H9 (cell line): ENCODE data around the gene PRKD3. TPM values are rescaled to one million over a fixed set of nuclear protein-coding genes. Genes with fewer than 3 reads are reported as not detected.

ENCODE experiments used
- DNase-seq: peaks from one replicate; pipeline ENCODE4 v3.0.0-alpha.2; 2017
- H2AFZ ChIP-seq: one replicate; pipeline ENCODE4 v1.6.1; 2013; ENCODE audit warnings: mild to moderate bottlenecking, low read length, control low read depth, moderate library complexity
- H2AK5ac ChIP-seq: 2 replicates; pipeline ENCODE4 v1.6.1; 2013; ENCODE audit warnings: low read length, control low read depth, mixed read lengths; ENCODE audit not compliant: insufficient read length
- H2BK120ac ChIP-seq: one replicate; pipeline ENCODE4 v1.6.1; 2013; ENCODE audit warnings: low read depth, mild to moderate bottlenecking, low read length, control low read depth, inconsistent platforms; ENCODE audit not compliant: poor library complexity, severe bottlenecking
- H2BK12ac ChIP-seq: 2 replicates; pipeline ENCODE4 v1.6.1; 2013; ENCODE audit warnings: low read length, control low read depth, mixed read lengths, low read depth; ENCODE audit not compliant: insufficient read length
- H2BK15ac ChIP-seq: 2 replicates; pipeline ENCODE4 v1.6.1; 2013; ENCODE audit warnings: low read depth, low read length, control low read depth
- H2BK20ac ChIP-seq: one replicate; pipeline ENCODE4 v1.6.1; 2013; ENCODE audit warnings: low read depth, mild to moderate bottlenecking, low read length, control low read depth, inconsistent platforms; ENCODE audit not compliant: poor library complexity, severe bottlenecking
- H2BK5ac ChIP-seq: 2 replicates; pipeline ENCODE4 v1.6.1; 2013; ENCODE audit warnings: low read length, control low read depth, mixed read lengths; ENCODE audit not compliant: insufficient read length
- H3K14ac ChIP-seq: 2 replicates; pipeline ENCODE4 v1.6.1; 2013; ENCODE audit warnings: low read length, control low read depth; ENCODE audit not compliant: insufficient read depth
- H3K18ac ChIP-seq: 2 replicates; pipeline ENCODE4 v1.6.1; 2013; ENCODE audit warnings: low read depth, mild to moderate bottlenecking, mixed read lengths, low read length, control low read depth; ENCODE audit not compliant: insufficient read length
- H3K23ac ChIP-seq: 2 replicates; pipeline ENCODE4 v1.6.1; 2013; ENCODE audit warnings: low read length, control low read depth, mixed read lengths, low read depth; ENCODE audit not compliant: insufficient read length
- H3K23me2 ChIP-seq: 2 replicates; pipeline ENCODE4 v1.6.1; 2013; ENCODE audit warnings: low read depth, mild to moderate bottlenecking, mixed read lengths, low read length, control low read depth; ENCODE audit not compliant: insufficient read length, poor library complexity, severe bottlenecking
- H3K27ac ChIP-seq: 2 replicates; pipeline ENCODE4 v1.5.1; 2013; ENCODE audit warnings: low read length, control low read depth, mixed read lengths, low read depth; ENCODE audit not compliant: insufficient read length
- H3K27me3 ChIP-seq: 2 replicates; pipeline ENCODE4 v1.6.1; 2013; ENCODE audit warnings: low read length, control low read depth, inconsistent platforms; ENCODE audit not compliant: insufficient read depth
- H3K4ac ChIP-seq: 2 replicates; pipeline ENCODE4 v1.6.1; 2013; ENCODE audit warnings: low read depth, mild to moderate bottlenecking, control low read depth, inconsistent platforms, low read length, moderate library complexity
- H3K4me1 ChIP-seq: 2 replicates; pipeline ENCODE4 v1.6.1; 2013; ENCODE audit warnings: low read length, control low read depth, inconsistent platforms; ENCODE audit not compliant: insufficient read depth
- H3K4me2 ChIP-seq: 2 replicates; pipeline ENCODE4 v1.6.1; 2013; ENCODE audit warnings: low read length, control low read depth, mixed read lengths; ENCODE audit not compliant: insufficient read length, insufficient read depth
- H3K56ac ChIP-seq: 2 replicates; pipeline ENCODE4 v1.6.1; 2013; ENCODE audit warnings: low read depth, mild to moderate bottlenecking, mixed read lengths, low read length, control low read depth; ENCODE audit not compliant: insufficient read length
- H3K79me1 ChIP-seq: 2 replicates; pipeline ENCODE4 v1.6.1; 2013; ENCODE audit warnings: low read depth, mild to moderate bottlenecking, moderate library complexity, low read length, control low read depth, inconsistent platforms; ENCODE audit not compliant: insufficient read depth, poor library complexity, severe bottlenecking
- H3K79me2 ChIP-seq: 2 replicates; pipeline ENCODE4 v1.6.1; 2013; ENCODE audit warnings: low read length, control low read depth, inconsistent platforms; ENCODE audit not compliant: insufficient read depth
- H3K9ac ChIP-seq: 2 replicates; pipeline ENCODE4 v1.6.1; 2013; ENCODE audit warnings: low read length, control low read depth, mixed read lengths; ENCODE audit not compliant: insufficient read length; ENCODE audit errors: extremely low read depth
- H3K9me3 ChIP-seq: one replicate; pipeline ENCODE4 v1.6.1; 2013; ENCODE audit warnings: low read depth, low read length, inconsistent platforms; ENCODE audit not compliant: control insufficient read depth
- H3T11ph ChIP-seq: one replicate; pipeline ENCODE4 v1.6.1; 2013; ENCODE audit warnings: mild to moderate bottlenecking, low read length, control low read depth, inconsistent platforms
- H4K20me1 ChIP-seq: one replicate; pipeline ENCODE4 v1.6.1; 2013; ENCODE audit not compliant: control insufficient read depth, insufficient read length, insufficient read depth
- H4K5ac ChIP-seq: 2 replicates; pipeline ENCODE4 v1.6.1; 2013; ENCODE audit warnings: low read depth, mild to moderate bottlenecking, mixed read lengths, low read length, control low read depth; ENCODE audit not compliant: insufficient read length
- H4K8ac ChIP-seq: replicated peaks from 2 replicates; pipeline ENCODE4 v1.6.1; 2013; ENCODE audit warnings: low read length, control low read depth, mixed read lengths, low read depth; ENCODE audit not compliant: insufficient read length
- H4K91ac ChIP-seq: 2 replicates; pipeline ENCODE4 v1.6.1; 2013; ENCODE audit warnings: low read depth, mild to moderate bottlenecking, moderate library complexity, mixed read lengths, low read length, control low read depth; ENCODE audit not compliant: insufficient read length
- H3K27ac Mint-ChIP-seq, 3 experiments: 2 replicates in 2 of 3; 3 replicates in 1 of 3; pipeline ENCODE4 v1.8.0; 2020 to 2021; ENCODE audit warnings: mixed read lengths in 3 of 3, mild to moderate bottlenecking in 1 of 3, moderate library complexity in 1 of 3
- H3K27me3 Mint-ChIP-seq: 2 replicates; pipeline ENCODE4 v1.8.0; 2021; ENCODE audit warnings: low read depth, mild to moderate bottlenecking, moderate library complexity, mixed read lengths
- H3K36me3 Mint-ChIP-seq, 3 experiments: 2 replicates in 2 of 3; 3 replicates in 1 of 3; pipeline ENCODE4 v1.8.0; 2020 to 2021; ENCODE audit warnings: low read depth in 3 of 3, mixed read lengths in 3 of 3; ENCODE audit not compliant: insufficient read depth in 1 of 3
- H3K4me1 Mint-ChIP-seq, 2 experiments: 2 replicates each; pipeline ENCODE4 v1.8.0; 2020; ENCODE audit warnings: mixed read lengths in 2 of 2
- H3K4me3 Mint-ChIP-seq, 2 experiments: 2 replicates in 1 of 2; 3 replicates in 1 of 2; pipeline ENCODE4 v1.8.0; 2020 to 2021; ENCODE audit warnings: mild to moderate bottlenecking in 2 of 2, mixed read lengths in 2 of 2, moderate library complexity in 1 of 2
- H3K9me3 Mint-ChIP-seq, 2 experiments: 2 replicates in 1 of 2; 3 replicates in 1 of 2; pipeline ENCODE4 v1.8.0; 2020; ENCODE audit warnings: mild to moderate bottlenecking in 2 of 2, mixed read lengths in 2 of 2, moderate library complexity in 1 of 2
- CTCF ChIP-seq: fragments of 200-600 bp; sonication (generic); conservative IDR thresholded peaks from 3 replicates; pipeline ENCODE4 v1.8.0; 2021; ENCODE audit warnings: antibody characterized with exemption, mild to moderate bottlenecking
- WGBS: extraction: QIAGEN DNeasy Blood & Tissue Kit; methylation state at CpG from one replicate; pipeline ENCODE4 v1.1.7; 2013; ENCODE audit warnings: missing lambda C conversion rate, low lambda C conversion rate, mixed read lengths; ENCODE audit not compliant: insufficient read length; ENCODE audit errors: extremely low coverage; 5-methylcytosine and 5-hydroxymethylcytosine counted together
- total RNA-seq: library from RNA; stranded (reverse); gene quantifications from 2 replicates; pipeline ENCODE4 v1.2.1, GENCODE V29; 2021

The PRKD3 gene
- total RNA-seq, 1 experiment from 2014 or later, result 63.3 TPM

DNA sequence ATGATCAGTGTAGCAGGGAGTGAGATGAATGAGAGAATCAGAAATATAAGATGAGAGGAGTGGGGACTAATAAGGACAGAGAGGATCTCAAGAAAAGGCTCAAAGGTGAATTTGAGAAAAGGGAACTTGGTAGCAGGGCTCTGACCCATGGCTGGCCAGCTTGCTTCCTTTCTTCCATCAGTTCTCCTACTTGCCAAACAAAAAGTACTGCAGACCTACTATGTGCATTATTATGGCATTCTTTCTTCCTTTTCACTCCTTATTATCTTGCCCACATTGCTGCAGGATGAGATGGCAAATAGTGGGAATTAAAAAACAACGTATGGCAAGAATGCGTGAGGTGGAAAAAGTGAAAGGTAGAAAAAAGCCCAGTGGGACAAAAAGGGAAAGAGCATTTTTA, 33.0 kb downstream of the PRKD3 start:
- Histone ChIP-seq H2BK15ac (no peak overlapping the region), H3K79me2 (no peaks in the 10 kb centered on the region)

More for the DNA sequence above, 33.0 kb downstream of the PRKD3 start:
- no peak overlapping the region for H3K4ac ChIP-seq
- no peak overlapping the region for H4K5ac ChIP-seq
- Mint-ChIP-seq H3K36me3 (peaks cover 11 to 44% (median 40%) of the 10 kb centered on the region in 3 experiments), H3K27me3 (no peaks in the 10 kb centered on the region), H3K4me3 (no peak overlapping the region), H3K9me3 (no peaks in the 10 kb centered on the region), H3K27ac (peak overlapping the region in 2 of 3 experiments; percentile 0 to 5; a peak in 5 of 7 replicates), H3K4me1 (0 out of 4 replicates have a peak, but pooled peaks cover 0 to 2% of the 10 kb centered on the region in 2 experiments)
- no peaks in the 10 kb centered on the region for H3K79me1 ChIP-seq
- no peak overlapping the region for H3K23ac ChIP-seq
- H2BK20ac ChIP-seq, result no peak overlapping the region
- no CpG with 5 or more reads among the region's 2 CpGs for WGBS
- no peak overlapping the region for H3K56ac ChIP-seq
- H3K23me2 ChIP-seq, result no peaks in the 10 kb centered on the region
- no peaks in the 10 kb centered on the region for H3K27me3 ChIP-seq
- no peak overlapping the region for H2AK5ac ChIP-seq
- no peak for TF ChIP-seq CTCF
- no peak overlapping the region for H3T11ph ChIP-seq
- no peak overlapping the region for H3K18ac ChIP-seq
- no peak overlapping the region for H3K27ac ChIP-seq
- no peak overlapping the region for H4K91ac ChIP-seq
- H3K9ac ChIP-seq, result no peak overlapping the region
- H2BK120ac ChIP-seq, result no peak overlapping the region
- no peak overlapping the region for H2BK12ac ChIP-seq
- no peak overlapping the region for H2AFZ ChIP-seq
- no peaks in the 10 kb centered on the region for H3K4me1 ChIP-seq
- no peak overlapping the region for H3K4me2 ChIP-seq
- no peak overlapping the region for H4K8ac ChIP-seq
- no peak for DNase-seq
- no peak overlapping the region for H3K14ac ChIP-seq
- H4K20me1 ChIP-seq, result no peaks in the 10 kb centered on the region
- H3K9me3 ChIP-seq, result no peaks in the 10 kb centered on the region
- H2BK5ac ChIP-seq, result no peak overlapping the region
